HepG2 (cell line): Measurements from ENCODE around the gene THADA. TPM values are rescaled to one million over a fixed set of nuclear protein-coding genes. Genes with fewer than 3 reads are reported as not detected.

Source experiments
- CHCHD3 ChIP-seq: sonication (generic); formaldehyde crosslinking; IDR thresholded peaks from 2 replicates; pipeline ENCODE4 v1.8.0; 2022; ENCODE audit warnings: mild to moderate bottlenecking, missing genetic modification reagents, moderate library complexity
- CREB1 ChIP-seq, 2 experiments: fragments of 450-650 bp in 1 of 2; IDR thresholded peaks; 2 replicates each; pipeline ENCODE4 v1.6.1; 2016 to 2017; ENCODE audit warnings: control low read depth in 1 of 2, mild to moderate bottlenecking in 1 of 2, missing compliant biosample characterization in 1 of 2, missing genetic modification characterization in 1 of 2
- ESRRA ChIP-seq: sonication (generic); formaldehyde crosslinking; IDR thresholded peaks from 2 replicates; pipeline ENCODE4 v1.5.1; 2020; ENCODE audit warnings: mild to moderate bottlenecking, low read depth, missing genetic modification reagents
- FOXJ3 ChIP-seq: sonication (generic); formaldehyde crosslinking; IDR thresholded peaks from 2 replicates; pipeline ENCODE4 v1.4.0; 2020; ENCODE audit warnings: missing genetic modification reagents, mild to moderate bottlenecking, borderline replicate concordance
- IKZF4 ChIP-seq: sonication (generic); formaldehyde crosslinking; IDR thresholded peaks from 2 replicates; pipeline ENCODE4 v1.5.1; 2020; ENCODE audit warnings: borderline replicate concordance, mild to moderate bottlenecking, low read depth, missing genetic modification reagents; ENCODE audit errors: not compliant biosample characterization
- IRX3 ChIP-seq: sonication (generic); formaldehyde crosslinking; IDR thresholded peaks from 2 replicates; pipeline ENCODE4 v1.8.1; 2023; ENCODE audit warnings: mild to moderate bottlenecking, low read depth, missing genetic modification reagents, borderline replicate concordance
- KDM3A ChIP-seq: IDR thresholded peaks from 2 replicates; pipeline ENCODE4 v1.6.1; 2018; ENCODE audit warnings: low read depth, missing compliant biosample characterization
- KDM5A ChIP-seq: fragments of 200-600 bp; sonication (generic); IDR thresholded peaks from 2 replicates; pipeline ENCODE4 v1.7.0; 2018; ENCODE audit warnings: antibody characterized with exemption, mild to moderate bottlenecking, low read length, borderline replicate concordance
- MED13 ChIP-seq: sonication (generic); formaldehyde crosslinking; IDR thresholded peaks from 2 replicates; pipeline ENCODE4 v1.5.0; 2020; ENCODE audit warnings: missing genetic modification reagents
- MIER3 ChIP-seq: IDR thresholded peaks from 2 replicates; pipeline ENCODE4 v1.6.1; 2016; ENCODE audit warnings: missing compliant biosample characterization, borderline replicate concordance
- NR2C2 ChIP-seq: sonication (generic); formaldehyde crosslinking; IDR thresholded peaks from 2 replicates; pipeline ENCODE4 v1.4.0; 2020; ENCODE audit warnings: missing genetic modification reagents, mild to moderate bottlenecking, moderate library complexity, borderline replicate concordance
- PRDM4 ChIP-seq: sonication (generic); formaldehyde crosslinking; IDR thresholded peaks from 2 replicates; pipeline ENCODE4 v1.9.0; 2021; ENCODE audit warnings: missing genetic modification reagents, borderline replicate concordance
- PRPF4 ChIP-seq: fragments of 200-400 bp; formaldehyde crosslinking; IDR thresholded peaks from 2 replicates; pipeline ENCODE4 v1.6.1; 2016; ENCODE audit warnings: low read length, low read depth; ENCODE audit not compliant: poor library complexity, severe bottlenecking
- SRSF4 ChIP-seq: fragments of 200-400 bp; formaldehyde crosslinking; IDR thresholded peaks from one replicate; pipeline ENCODE4 v1.6.1; 2018; ENCODE audit warnings: mild to moderate bottlenecking, low read depth, low read length, moderate library complexity; ENCODE audit not compliant: poor library complexity, severe bottlenecking
- STAT5B ChIP-seq: sonication (generic); formaldehyde crosslinking; IDR thresholded peaks from 2 replicates; pipeline ENCODE4 v1.4.0; 2020; ENCODE audit warnings: missing genetic modification reagents
- ZNF367 ChIP-seq: sonication (generic); formaldehyde crosslinking; IDR thresholded peaks from 2 replicates; pipeline ENCODE4 v1.4.0; 2020; ENCODE audit warnings: missing genetic modification reagents, borderline replicate concordance
- ZNF431 ChIP-seq: sonication (generic); formaldehyde crosslinking; IDR thresholded peaks from 2 replicates; pipeline ENCODE4 v1.9.0; 2022; ENCODE audit warnings: missing genetic modification reagents, low read depth, mild to moderate bottlenecking, borderline replicate concordance
- ZNF629 ChIP-seq: sonication (generic); formaldehyde crosslinking; conservative IDR thresholded peaks from 2 replicates; pipeline ENCODE4 v1.5.0; 2020; ENCODE audit warnings: missing genetic modification reagents
- ZNF724P ChIP-seq: sonication (generic); formaldehyde crosslinking; IDR thresholded peaks from 2 replicates; pipeline ENCODE4 v1.8.0; 2022; ENCODE audit warnings: missing genetic modification reagents, borderline replicate concordance
- polyA plus RNA-seq, 8 experiments: library from polyadenylated mRNA; depleted of rRNA in 3 of 8; stranded (reverse) in 7 of 8; unstranded in 1 of 8; fragments of >200 nt; fragmentation: Illumina TruSeq in 4 of 8; extraction: Trizol in 4 of 8; gene quantifications; 2 replicates each; pipeline versions ENCODE4 v1.2.1 to v1.2.3, GENCODE V29; 2011 to 2016; ENCODE audit warnings: low read depth in 4 of 8, missing spikeins in 1 of 8, mixed read lengths in 1 of 8; ENCODE audit not compliant: insufficient read depth in 1 of 8
- total RNA-seq, 5 experiments: library from RNA; depleted of rRNA; stranded (reverse); fragments of >200 nt; fragmentation: Illumina TruSeq; extraction: Trizol; gene quantifications; 2 replicates each; pipeline ENCODE4 v1.2.3, GENCODE V29; 2016; ENCODE audit warnings: low read depth in 1 of 5
- TF ChIP-seq, protein P1 (sequence below): sonication (generic); formaldehyde crosslinking; IDR thresholded peaks from 2 replicates; pipeline ENCODE4 v1.5.1; 2020; ENCODE audit warnings: mild to moderate bottlenecking, missing genetic modification reagents, borderline replicate concordance
- TF ChIP-seq, protein P2 (sequence below): sonication (generic); formaldehyde crosslinking; IDR thresholded peaks from 2 replicates; pipeline ENCODE4 v1.5.1; 2020; ENCODE audit warnings: missing genetic modification reagents, mild to moderate bottlenecking, borderline replicate concordance

Gene THADA
- total and polyA plus RNA-seq, 2 of the 13 experiments (the other 11 are each of a cell fraction or from before 2014, with no cell fraction given), result 12.7 to 21.7 TPM

- TF ChIP-seq, protein P1, sequence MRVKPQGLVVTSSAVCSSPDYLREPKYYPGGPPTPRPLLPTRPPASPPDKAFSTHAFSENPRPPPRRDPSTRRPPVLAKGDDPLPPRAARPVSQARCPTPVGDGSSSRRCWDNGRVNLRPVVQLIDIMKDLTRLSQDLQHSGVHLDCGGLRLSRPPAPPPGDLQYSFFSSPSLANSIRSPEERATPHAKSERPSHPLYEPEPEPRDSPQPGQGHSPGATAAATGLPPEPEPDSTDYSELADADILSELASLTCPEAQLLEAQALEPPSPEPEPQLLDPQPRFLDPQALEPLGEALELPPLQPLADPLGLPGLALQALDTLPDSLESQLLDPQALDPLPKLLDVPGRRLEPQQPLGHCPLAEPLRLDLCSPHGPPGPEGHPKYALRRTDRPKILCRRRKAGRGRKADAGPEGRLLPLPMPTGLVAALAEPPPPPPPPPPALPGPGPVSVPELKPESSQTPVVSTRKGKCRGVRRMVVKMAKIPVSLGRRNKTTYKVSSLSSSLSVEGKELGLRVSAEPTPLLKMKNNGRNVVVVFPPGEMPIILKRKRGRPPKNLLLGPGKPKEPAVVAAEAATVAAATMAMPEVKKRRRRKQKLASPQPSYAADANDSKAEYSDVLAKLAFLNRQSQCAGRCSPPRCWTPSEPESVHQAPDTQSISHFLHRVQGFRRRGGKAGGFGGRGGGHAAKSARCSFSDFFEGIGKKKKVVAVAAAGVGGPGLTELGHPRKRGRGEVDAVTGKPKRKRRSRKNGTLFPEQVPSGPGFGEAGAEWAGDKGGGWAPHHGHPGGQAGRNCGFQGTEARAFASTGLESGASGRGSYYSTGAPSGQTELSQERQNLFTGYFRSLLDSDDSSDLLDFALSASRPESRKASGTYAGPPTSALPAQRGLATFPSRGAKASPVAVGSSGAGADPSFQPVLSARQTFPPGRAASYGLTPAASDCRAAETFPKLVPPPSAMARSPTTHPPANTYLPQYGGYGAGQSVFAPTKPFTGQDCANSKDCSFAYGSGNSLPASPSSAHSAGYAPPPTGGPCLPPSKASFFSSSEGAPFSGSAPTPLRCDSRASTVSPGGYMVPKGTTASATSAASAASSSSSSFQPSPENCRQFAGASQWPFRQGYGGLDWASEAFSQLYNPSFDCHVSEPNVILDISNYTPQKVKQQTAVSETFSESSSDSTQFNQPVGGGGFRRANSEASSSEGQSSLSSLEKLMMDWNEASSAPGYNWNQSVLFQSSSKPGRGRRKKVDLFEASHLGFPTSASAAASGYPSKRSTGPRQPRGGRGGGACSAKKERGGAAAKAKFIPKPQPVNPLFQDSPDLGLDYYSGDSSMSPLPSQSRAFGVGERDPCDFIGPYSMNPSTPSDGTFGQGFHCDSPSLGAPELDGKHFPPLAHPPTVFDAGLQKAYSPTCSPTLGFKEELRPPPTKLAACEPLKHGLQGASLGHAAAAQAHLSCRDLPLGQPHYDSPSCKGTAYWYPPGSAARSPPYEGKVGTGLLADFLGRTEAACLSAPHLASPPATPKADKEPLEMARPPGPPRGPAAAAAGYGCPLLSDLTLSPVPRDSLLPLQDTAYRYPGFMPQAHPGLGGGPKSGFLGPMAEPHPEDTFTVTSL (CRISPR knock-in tag), result no peak
- no peak for TF ChIP-seq NR2C2 (CRISPR knock-in tag)
- TF ChIP-seq, protein P2, sequence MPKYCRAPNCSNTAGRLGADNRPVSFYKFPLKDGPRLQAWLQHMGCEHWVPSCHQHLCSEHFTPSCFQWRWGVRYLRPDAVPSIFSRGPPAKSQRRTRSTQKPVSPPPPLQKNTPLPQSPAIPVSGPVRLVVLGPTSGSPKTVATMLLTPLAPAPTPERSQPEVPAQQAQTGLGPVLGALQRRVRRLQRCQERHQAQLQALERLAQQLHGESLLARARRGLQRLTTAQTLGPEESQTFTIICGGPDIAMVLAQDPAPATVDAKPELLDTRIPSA, result no peak
- TF ChIP-seq ZNF367, result no peak; the same call in 1 of the 2 replicates
- no peak for TF ChIP-seq PRPF4
- no peak for TF ChIP-seq PRDM4
- TF ChIP-seq KDM5A, result no peak
- TF ChIP-seq ZNF629 (CRISPR knock-in tag), result 0 out of 2 replicates have a peak, but pooled peaks have one; percentile 17
- TF ChIP-seq KDM3A, result peak; percentile 92
- no peak for TF ChIP-seq ESRRA
- TF ChIP-seq ZNF431 (CRISPR knock-in tag), result 0 out of 2 replicates have a peak, but pooled peaks have one; percentile 44
- no peak for TF ChIP-seq FOXJ3 (CRISPR knock-in tag)
- no peak for TF ChIP-seq CHCHD3 (CRISPR knock-in tag)
- TF ChIP-seq MIER3 (CRISPR knock-in tag), result no peak
- TF ChIP-seq SRSF4, result no peak
- TF ChIP-seq IKZF4 (CRISPR knock-in tag), result peak; percentile 60
- no peak for TF ChIP-seq MED13 (CRISPR knock-in tag)
- TF ChIP-seq ZNF724P (CRISPR knock-in tag), result no peak
- TF ChIP-seq CREB1 (IDR thresholded peaks at IDR 0.05), result no peak
- no peak for TF ChIP-seq CREB1 (CRISPR knock-in tag; IDR thresholded peaks at IDR 0.05)
- TF ChIP-seq IRX3 (CRISPR knock-in tag), result no peak
- TF ChIP-seq STAT5B (CRISPR knock-in tag), result no peak
These were observed 371.7 kb downstream of the THADA start (continued) for GRCh38 chr2:43224131-43224570.
